ENCODE results near the gene CSMD2.

DNA sequence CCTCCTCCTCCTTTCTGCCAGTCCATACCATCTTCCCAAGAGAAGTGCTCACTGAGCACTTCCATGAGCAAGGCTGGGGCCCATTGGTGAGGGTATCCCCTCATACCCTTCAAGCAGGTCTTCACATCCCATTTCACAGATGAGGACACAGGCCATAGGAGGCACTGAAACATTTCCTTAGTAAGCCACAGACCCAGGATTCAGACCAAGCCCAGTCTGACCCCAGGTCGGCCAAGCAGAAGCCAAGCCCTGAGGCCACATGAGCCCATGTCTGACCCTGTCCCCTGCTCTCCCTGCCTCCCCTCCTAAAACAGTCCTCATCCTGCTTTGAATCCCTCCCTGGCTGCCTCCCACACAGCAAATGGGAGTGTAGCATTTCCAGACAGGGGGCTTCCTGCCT, 546.4 kb downstream of the CSMD2 start:
- TF ChIP-seq, protein P1, sequence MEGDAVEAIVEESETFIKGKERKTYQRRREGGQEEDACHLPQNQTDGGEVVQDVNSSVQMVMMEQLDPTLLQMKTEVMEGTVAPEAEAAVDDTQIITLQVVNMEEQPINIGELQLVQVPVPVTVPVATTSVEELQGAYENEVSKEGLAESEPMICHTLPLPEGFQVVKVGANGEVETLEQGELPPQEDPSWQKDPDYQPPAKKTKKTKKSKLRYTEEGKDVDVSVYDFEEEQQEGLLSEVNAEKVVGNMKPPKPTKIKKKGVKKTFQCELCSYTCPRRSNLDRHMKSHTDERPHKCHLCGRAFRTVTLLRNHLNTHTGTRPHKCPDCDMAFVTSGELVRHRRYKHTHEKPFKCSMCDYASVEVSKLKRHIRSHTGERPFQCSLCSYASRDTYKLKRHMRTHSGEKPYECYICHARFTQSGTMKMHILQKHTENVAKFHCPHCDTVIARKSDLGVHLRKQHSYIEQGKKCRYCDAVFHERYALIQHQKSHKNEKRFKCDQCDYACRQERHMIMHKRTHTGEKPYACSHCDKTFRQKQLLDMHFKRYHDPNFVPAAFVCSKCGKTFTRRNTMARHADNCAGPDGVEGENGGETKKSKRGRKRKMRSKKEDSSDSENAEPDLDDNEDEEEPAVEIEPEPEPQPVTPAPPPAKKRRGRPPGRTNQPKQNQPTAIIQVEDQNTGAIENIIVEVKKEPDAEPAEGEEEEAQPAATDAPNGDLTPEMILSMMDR (IDR thresholded peaks at IDR 0.05) = no peak
- TF ChIP-seq POLR2AphosphoS5 (IDR thresholded peaks at IDR 0.05) (no peak), POLR2A (IDR thresholded peaks at IDR 0.05) (no peak), EP300 (IDR thresholded peaks at IDR 0.05) (no peak)

All from upper lobe of left lung (tissue), 4 donors.